K562 (cell line): Measurements from ENCODE around the gene GPSM3. TPM values are rescaled to one million over a fixed set of nuclear protein-coding genes. Genes with fewer than 3 reads are reported as not detected.
A peak's percentile ranks its signal among the peaks of the same experiment; 100 is the strongest.

ENCODE experiments used
- CHAMP1 ChIP-seq: fragments of 450-650 bp; IDR thresholded peaks from 2 replicates; pipeline ENCODE4 v1.6.1; 2016; ENCODE audit warnings: mild to moderate bottlenecking
- CTBP1 ChIP-seq: fragments of 450-650 bp; IDR thresholded peaks from 2 replicates; pipeline ENCODE4 v1.6.1; 2016; ENCODE audit warnings: borderline replicate concordance
- ETS1 ChIP-seq: conservative IDR thresholded peaks from 2 replicates; pipeline ENCODE4 v1.6.1; 2011; ENCODE audit warnings: low read depth, mild to moderate bottlenecking, low read length; ENCODE audit not compliant: control insufficient read depth
- HBP1 ChIP-seq: fragments of 450-650 bp; formaldehyde crosslinking; IDR thresholded peaks from 2 replicates; pipeline ENCODE4 v1.4.0; 2022; ENCODE audit warnings: missing genetic modification characterization
- PKNOX1 ChIP-seq: fragments of 450-650 bp; IDR thresholded peaks from 2 replicates; pipeline ENCODE4 v1.6.1; 2016
- POLR2AphosphoS2 ChIP-seq: IDR thresholded peaks from 2 replicates; pipeline ENCODE4 v1.6.1; 2012; ENCODE audit warnings: low read length, improper control_type of control experiment
- POLR2AphosphoS5 ChIP-seq: IDR thresholded peaks from 2 replicates; pipeline ENCODE4 v1.6.1; 2011; ENCODE audit warnings: mild to moderate bottlenecking, low read depth, low read length, moderate library complexity; ENCODE audit not compliant: control insufficient read depth, insufficient read depth
- PREB ChIP-seq: sonication (generic); formaldehyde crosslinking; IDR thresholded peaks from 2 replicates; pipeline ENCODE4 v1.8.1; 2023; ENCODE audit warnings: mild to moderate bottlenecking, missing genetic modification reagents
- SP1 ChIP-seq: sonication (generic); formaldehyde crosslinking; IDR thresholded peaks from 2 replicates; pipeline ENCODE4 v1.8.1; 2022; ENCODE audit warnings: mild to moderate bottlenecking, missing genetic modification reagents
- TBL1XR1 ChIP-seq, 2 experiments: IDR thresholded peaks; 2 replicates each; pipeline ENCODE4 v1.6.1; 2012; ENCODE audit warnings: improper control_type of control experiment in 2 of 2, low read length in 2 of 2, mild to moderate bottlenecking in 1 of 2
- TFAP4 ChIP-seq: sonication (generic); formaldehyde crosslinking; IDR thresholded peaks from 2 replicates; pipeline ENCODE4 v1.8.0; 2022; ENCODE audit warnings: missing genetic modification reagents, mild to moderate bottlenecking, moderate library complexity, borderline replicate concordance
- ZHX1 ChIP-seq: fragments of 150-350 bp; conservative IDR thresholded peaks from 2 replicates; pipeline ENCODE4 v1.6.1; 2014; ENCODE audit warnings: low read length
- ZNF766 ChIP-seq: fragments of 200-800 bp; sonication (Bioruptor generic); conservative IDR thresholded peaks from 2 replicates; pipeline ENCODE4 v1.6.1; 2016; ENCODE audit warnings: missing genetic modification characterization, missing compliant biosample characterization
- polyA plus RNA-seq, 8 experiments: library from polyadenylated mRNA; depleted of rRNA in 4 of 8; stranded (reverse) in 5 of 8; unstranded in 3 of 8; fragments of >200 nt; fragmentation: Nextera tagmentation in 2 of 8; fragmentation: Illumina TruSeq in 1 of 8; extraction: Ambion mirVana in 2 of 8; extraction: Trizol in 1 of 8; gene quantifications; 2 replicates each; pipeline versions ENCODE4 v1.2.1 to v1.2.3, GENCODE V29; 2011 to 2014; ENCODE audit warnings: inconsistent platforms in 1 of 8, missing spikeins in 1 of 8
- total RNA-seq, 7 experiments: library from RNA; depleted of rRNA in 6 of 7; stranded (reverse); fragments of >200 nt in 6 of 7; fragmentation: Illumina TruSeq in 2 of 7; extraction: Trizol in 2 of 7; gene quantifications; 2 replicates each; pipeline versions ENCODE4 v1.2.1 to v1.2.3, GENCODE V29; 2011 to 2021; ENCODE audit warnings: low replicate concordance in 1 of 7

GPSM3 gene
- total and polyA plus RNA-seq, 9 of the 15 experiments (the other 6 are each of a cell fraction or from before 2014, with no cell fraction given): 5.3 to 42.6 (median 24.4) TPM

- peak; percentile 86 for TF ChIP-seq ETS1
- TF ChIP-seq TFAP4 (CRISPR knock-in tag): peak; percentile 78; the same call in 1 of the 2 replicates
- peak; percentile 17 to 47; a peak in 2 of 4 replicates for TF ChIP-seq TBL1XR1 (IDR thresholded peaks at IDR 0.05; ENCODE audit: low read length in 2 of 2)
- no peak for TF ChIP-seq CTBP1
- TF ChIP-seq POLR2AphosphoS2: peak; percentile 11; the same call in 1 of the 2 replicates
- TF ChIP-seq PKNOX1: peak; percentile 54
- TF ChIP-seq PREB: peak; percentile 97
- TF ChIP-seq ZHX1: no peak
- peak; percentile 50; the same call in 1 of the 2 replicates for TF ChIP-seq CHAMP1
- TF ChIP-seq POLR2AphosphoS5: peak; percentile 57
- TF ChIP-seq SP1 (CRISPR knock-in tag): peak; percentile 83
- 0 out of 2 replicates have a peak, but pooled peaks have one; percentile 16 for TF ChIP-seq ZNF766 (CRISPR knock-in tag)
- TF ChIP-seq HBP1: peak; percentile 20; the same call in 1 of the 2 replicates
Observed at GRCh38 chr6:32153564-32154513, 38.6 kb downstream of the GPSM3 start, which contains the start of gene PPT2 (continued).
